Mesendoderm (in vitro differentiated cells): ENCODE measurements around the gene SYNJ2.

Source experiments
- DNase-seq: peaks from one replicate; pipeline ENCODE4 v3.0.0; 2013
- H2AK5ac ChIP-seq: 2 replicates; pipeline ENCODE4 v1.6.1; 2013; ENCODE audit warnings: low read length, inconsistent platforms
- H2BK120ac ChIP-seq: 2 replicates; pipeline ENCODE4 v1.6.1; 2013; ENCODE audit warnings: low read depth, mild to moderate bottlenecking, low read length, moderate library complexity, mixed read lengths
- H2BK15ac ChIP-seq: replicated peaks from 2 replicates; pipeline ENCODE4 v1.6.1; 2013; ENCODE audit warnings: low read depth, mild to moderate bottlenecking, moderate library complexity
- H2BK5ac ChIP-seq: 2 replicates; pipeline ENCODE4 v1.6.1; 2013; ENCODE audit warnings: low read length, inconsistent platforms
- H3K18ac ChIP-seq: 2 replicates; pipeline ENCODE4 v1.6.1; 2013; ENCODE audit warnings: mild to moderate bottlenecking, low read length, mixed read lengths
- H3K23ac ChIP-seq: one replicate; pipeline ENCODE4 v1.6.1; 2013; ENCODE audit warnings: low read length
- H3K27ac ChIP-seq: 2 replicates; pipeline ENCODE4 v1.5.1; 2013; ENCODE audit warnings: low read depth, mild to moderate bottlenecking, inconsistent platforms, low read length, moderate library complexity
- H3K27me3 ChIP-seq: 2 replicates; pipeline ENCODE4 v1.6.1; 2013; ENCODE audit warnings: low read length, control low read depth, mild to moderate bottlenecking, inconsistent platforms; ENCODE audit not compliant: insufficient read depth, poor library complexity
- H3K36me3 ChIP-seq: 2 replicates; pipeline ENCODE4 v1.6.1; 2013; ENCODE audit warnings: low read length, inconsistent platforms; ENCODE audit not compliant: control insufficient read depth, insufficient read depth
- H3K4ac ChIP-seq: one replicate; pipeline ENCODE4 v1.6.1; 2013; ENCODE audit warnings: low read depth, mild to moderate bottlenecking, low read length, moderate library complexity
- H3K4me1 ChIP-seq: 2 replicates; pipeline ENCODE4 v1.6.1; 2013; ENCODE audit warnings: low read depth, low read length, inconsistent platforms; ENCODE audit not compliant: control insufficient read depth
- H3K4me2 ChIP-seq: 2 replicates; pipeline ENCODE4 v1.6.1; 2013; ENCODE audit warnings: low read length
- H3K4me3 ChIP-seq: 2 replicates; pipeline ENCODE4 v1.5.1; 2013; ENCODE audit warnings: mild to moderate bottlenecking, low read length
- H3K56ac ChIP-seq: one replicate; pipeline ENCODE4 v1.6.1; 2013; ENCODE audit warnings: low read length
- H3K79me1 ChIP-seq: 2 replicates; pipeline ENCODE4 v1.6.1; 2013; ENCODE audit warnings: low read length, inconsistent platforms
- H3K79me2 ChIP-seq: 2 replicates; pipeline ENCODE4 v1.6.1; 2013; ENCODE audit warnings: mild to moderate bottlenecking, low read length; ENCODE audit not compliant: control insufficient read depth, insufficient read depth
- H3K9ac ChIP-seq: 2 replicates; pipeline ENCODE4 v1.6.1; 2013; ENCODE audit warnings: low read length, inconsistent platforms
- H4K5ac ChIP-seq: one replicate; pipeline ENCODE4 v1.6.1; 2013; ENCODE audit warnings: low read length
- H4K8ac ChIP-seq: one replicate; pipeline ENCODE4 v1.6.1; 2013; ENCODE audit warnings: low read depth, mild to moderate bottlenecking, control low read depth, low read length, moderate library complexity
- WGBS: extraction: QIAGEN DNeasy Blood & Tissue Kit; methylation state at CpG from one replicate; pipeline ENCODE4 v1.1.7; 2013; ENCODE audit warnings: low lambda C conversion rate, missing lambda C conversion rate; ENCODE audit not compliant: insufficient coverage; ENCODE audit errors: extremely low coverage; 5-methylcytosine and 5-hydroxymethylcytosine counted together

Gene SYNJ2

DNA sequence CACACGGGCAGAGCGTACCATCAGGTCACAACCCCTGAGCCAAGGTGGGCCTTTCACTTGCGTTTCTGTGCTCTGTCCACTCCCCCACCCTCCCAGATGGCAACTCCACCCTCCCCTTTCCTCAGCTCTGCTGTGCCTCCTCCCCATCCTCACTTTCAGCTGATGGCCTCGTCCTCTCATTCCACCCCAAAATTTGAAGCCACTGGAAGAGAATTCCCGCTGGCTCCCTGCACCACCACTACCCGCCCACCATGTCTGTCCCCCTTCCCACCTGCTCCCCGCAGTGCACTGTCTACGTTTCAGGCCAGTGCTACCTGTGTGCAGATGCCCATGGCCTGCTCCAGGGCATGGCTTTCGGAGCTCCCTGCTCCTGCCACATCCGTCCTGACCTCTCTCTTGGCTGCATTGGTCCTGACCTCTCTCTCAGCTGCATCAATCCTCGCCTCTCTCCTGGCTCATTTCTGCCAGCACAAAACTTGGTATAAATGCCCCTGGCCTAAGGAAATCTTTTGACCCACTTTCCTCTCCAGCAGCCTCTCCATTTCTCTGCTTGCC lies 24.0 kb downstream of the SYNJ2 start:
- no peak for DNase-seq
- WGBS, result no CpG with 5 or more reads among the region's 11 CpGs
- H3K18ac ChIP-seq, result no peak overlapping the region
- no peak overlapping the region for H3K56ac ChIP-seq
- H3K4me3 ChIP-seq, result no peak overlapping the region
- no peak overlapping the region for H2BK120ac ChIP-seq
- no peaks in the 10 kb centered on the region for H3K79me2 ChIP-seq
- H2BK15ac ChIP-seq, result no peak overlapping the region
- no peak overlapping the region for H2AK5ac ChIP-seq
- no peak overlapping the region for H2BK5ac ChIP-seq
- peaks cover 4% of the 10 kb centered on the region for H3K79me1 ChIP-seq
- no peak overlapping the region for H3K23ac ChIP-seq
- H3K36me3 ChIP-seq, result no peaks in the 10 kb centered on the region
- no peak overlapping the region for H3K27ac ChIP-seq
- H3K4me1 ChIP-seq, result peaks cover 3% of the 10 kb centered on the region
- H3K9ac ChIP-seq, result no peak overlapping the region
- H4K5ac ChIP-seq, result no peak overlapping the region
- no peak overlapping the region for H4K8ac ChIP-seq
- H3K4ac ChIP-seq, result no peak overlapping the region
- H3K4me2 ChIP-seq, result no peak overlapping the region
- no peaks in the 10 kb centered on the region for H3K27me3 ChIP-seq

DNA sequence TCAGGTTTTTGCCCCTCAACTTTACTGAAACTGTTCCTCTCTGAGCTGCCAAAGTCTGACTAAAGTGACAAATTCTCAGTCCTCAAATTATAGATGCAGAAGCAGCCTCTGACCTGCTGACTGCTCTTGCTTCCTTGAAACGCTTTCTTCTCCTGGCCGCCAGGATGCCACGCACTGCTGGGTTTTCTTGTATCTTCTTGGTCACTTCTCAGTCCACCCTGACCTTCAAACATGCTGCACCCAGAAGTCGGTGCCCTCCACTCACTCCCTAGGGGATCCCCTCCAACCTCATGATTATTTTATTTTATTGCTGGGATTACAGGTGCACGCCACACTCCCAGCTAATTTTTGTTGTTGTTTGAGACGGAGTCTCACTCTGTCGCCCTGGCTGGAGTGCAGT lies 24.7 kb downstream of the SYNJ2 start:
- Histone ChIP-seq H3K9ac (no peak overlapping the region), H3K23ac (no peak overlapping the region), H3K79me2 (no peaks in the 10 kb centered on the region), H4K5ac (no peak overlapping the region), H3K4me3 (no peak overlapping the region), H3K18ac (no peak overlapping the region), H3K4ac (no peak overlapping the region), H2AK5ac (no peak overlapping the region), H3K4me1 (peaks cover 3% of the 10 kb centered on the region), H3K27me3 (no peaks in the 10 kb centered on the region), H4K8ac (no peak overlapping the region), H3K79me1 (peaks cover 5% of the 10 kb centered on the region), H2BK5ac (no peak overlapping the region), H3K27ac (no peak overlapping the region), H2BK120ac (no peak overlapping the region), H3K4me2 (no peak overlapping the region), H3K36me3 (no peaks in the 10 kb centered on the region), H2BK15ac (no peak overlapping the region), H3K56ac (no peak overlapping the region)
- DNase-seq, result no peak
- WGBS, result no CpG with 5 or more reads among the region's 7 CpGs

DNA sequence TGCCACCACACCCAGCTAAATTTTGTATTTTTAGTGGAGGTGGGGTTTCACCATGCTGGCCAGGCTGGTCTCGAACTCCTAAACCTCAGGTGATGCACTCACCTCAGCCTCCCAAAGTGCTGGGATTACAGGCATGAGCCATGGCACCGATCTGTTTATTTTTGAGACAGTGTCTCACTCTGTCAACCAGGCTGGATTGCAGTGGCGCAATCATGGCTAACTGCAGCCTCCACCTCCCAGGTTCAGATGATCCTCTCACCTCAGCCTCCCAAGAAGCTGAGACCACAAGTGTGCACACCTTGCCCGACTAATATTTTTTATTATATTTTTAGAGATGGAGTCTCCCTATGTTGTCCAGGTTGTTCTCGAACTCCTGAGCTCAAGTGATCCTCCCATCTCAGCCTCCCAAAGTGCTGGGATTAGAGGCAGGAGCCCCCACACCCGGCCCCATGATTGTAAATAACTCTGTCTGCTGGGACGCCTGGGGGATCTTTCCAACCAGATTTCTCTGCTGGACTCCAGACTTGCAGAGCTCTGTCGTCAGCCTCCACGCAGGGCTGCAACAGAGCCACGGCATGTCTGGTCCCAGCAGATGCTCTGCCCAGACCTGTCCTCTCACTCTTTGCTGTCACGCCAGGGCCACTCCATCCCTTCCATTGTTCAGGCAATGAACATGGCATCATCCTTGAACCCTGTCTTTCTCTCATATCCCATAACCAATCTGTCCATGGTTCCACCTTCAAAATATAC lies 25.3 kb downstream of the SYNJ2 start:
- Histone ChIP-seq H3K79me1 (peaks cover 5% of the 10 kb centered on the region), H2BK15ac (no peak overlapping the region), H4K5ac (no peak overlapping the region), H3K27ac (no peak overlapping the region), H3K4me3 (no peak overlapping the region), H3K9ac (no peak overlapping the region), H3K4me2 (no peak overlapping the region), H3K4ac (no peak overlapping the region), H2BK120ac (no peak overlapping the region), H2BK5ac (no peak overlapping the region), H3K23ac (no peak overlapping the region), H3K18ac (no peak overlapping the region), H3K79me2 (no peaks in the 10 kb centered on the region), H3K36me3 (no peaks in the 10 kb centered on the region), H3K56ac (no peak overlapping the region), H3K4me1 (peaks cover 4% of the 10 kb centered on the region), H2AK5ac (no peak overlapping the region), H4K8ac (no peak overlapping the region), H3K27me3 (no peaks in the 10 kb centered on the region)
- no peak for DNase-seq
- WGBS, result no CpG with 5 or more reads among the region's 11 CpGs

GRCh38 chr6:158008864-158009113 lies 27.1 kb downstream of the SYNJ2 start:
- H3K27ac ChIP-seq, result no peak overlapping the region
- H2BK5ac ChIP-seq, result no peak overlapping the region
- H3K4me3 ChIP-seq, result no peak overlapping the region
- H3K4ac ChIP-seq, result no peak overlapping the region
- no peak overlapping the region for H3K4me2 ChIP-seq
- H2BK15ac ChIP-seq, result no peak overlapping the region
- no peak overlapping the region for H3K9ac ChIP-seq
- H3K36me3 ChIP-seq, result no peaks in the 10 kb centered on the region
- H2BK120ac ChIP-seq, result no peak overlapping the region
- no peak overlapping the region for H4K5ac ChIP-seq
- H3K23ac ChIP-seq, result no peak overlapping the region
- WGBS, result no CpG with 5 or more reads among the region's 6 CpGs
- no peak overlapping the region for H3K18ac ChIP-seq
- H4K8ac ChIP-seq, result no peak overlapping the region
- H3K56ac ChIP-seq, result no peak overlapping the region
- H2AK5ac ChIP-seq, result no peak overlapping the region
- H3K79me1 ChIP-seq, result peaks cover 6% of the 10 kb centered on the region
- DNase-seq, result no peak
- H3K4me1 ChIP-seq, result peaks cover 4% of the 10 kb centered on the region
- no peaks in the 10 kb centered on the region for H3K27me3 ChIP-seq
- H3K79me2 ChIP-seq, result peaks cover 3% of the 10 kb centered on the region

GRCh38 chr6:158009114-158009891 lies 27.6 kb downstream of the SYNJ2 start:
- WGBS, result no CpG with 5 or more reads among the region's 13 CpGs
- H4K8ac ChIP-seq, result no peak overlapping the region
- no peaks in the 10 kb centered on the region for H3K27me3 ChIP-seq
- H3K9ac ChIP-seq, result no peak overlapping the region
- H3K4ac ChIP-seq, result no peak overlapping the region
- no peak overlapping the region for H3K23ac ChIP-seq
- H3K56ac ChIP-seq, result no peak overlapping the region
- H2BK120ac ChIP-seq, result no peak overlapping the region
- H3K4me2 ChIP-seq, result no peak overlapping the region
- no peaks in the 10 kb centered on the region for H3K36me3 ChIP-seq
- no peak overlapping the region for H2AK5ac ChIP-seq
- H3K79me2 ChIP-seq, result peaks cover 3% of the 10 kb centered on the region
- H3K4me1 ChIP-seq, result peaks cover 2% of the 10 kb centered on the region
- no peak overlapping the region for H3K18ac ChIP-seq
- no peak overlapping the region for H2BK5ac ChIP-seq
- no peak overlapping the region for H3K4me3 ChIP-seq
- no peak for DNase-seq
- peaks cover 6% of the 10 kb centered on the region for H3K79me1 ChIP-seq
- H2BK15ac ChIP-seq, result no peak overlapping the region
- no peak overlapping the region for H4K5ac ChIP-seq
- H3K27ac ChIP-seq, result no peak overlapping the region
